GM18868 (cell line): ENCODE results near the gene IFI27.
"Not testable (repeated sequence)": the region's sequence is repeated elsewhere in the genome, so short reads cannot be mapped to it uniquely, and the experiment has no call there.

Experiments
- ATAC-seq: cut with Tn5 transposase; IDR thresholded peaks from one replicate; pipeline ENCODE4 v1.9.1; 2021; ENCODE audit warnings: mild to moderate bottlenecking, moderate library complexity; ENCODE audit not compliant: unreplicated experiment

Gene IFI27

DNA sequence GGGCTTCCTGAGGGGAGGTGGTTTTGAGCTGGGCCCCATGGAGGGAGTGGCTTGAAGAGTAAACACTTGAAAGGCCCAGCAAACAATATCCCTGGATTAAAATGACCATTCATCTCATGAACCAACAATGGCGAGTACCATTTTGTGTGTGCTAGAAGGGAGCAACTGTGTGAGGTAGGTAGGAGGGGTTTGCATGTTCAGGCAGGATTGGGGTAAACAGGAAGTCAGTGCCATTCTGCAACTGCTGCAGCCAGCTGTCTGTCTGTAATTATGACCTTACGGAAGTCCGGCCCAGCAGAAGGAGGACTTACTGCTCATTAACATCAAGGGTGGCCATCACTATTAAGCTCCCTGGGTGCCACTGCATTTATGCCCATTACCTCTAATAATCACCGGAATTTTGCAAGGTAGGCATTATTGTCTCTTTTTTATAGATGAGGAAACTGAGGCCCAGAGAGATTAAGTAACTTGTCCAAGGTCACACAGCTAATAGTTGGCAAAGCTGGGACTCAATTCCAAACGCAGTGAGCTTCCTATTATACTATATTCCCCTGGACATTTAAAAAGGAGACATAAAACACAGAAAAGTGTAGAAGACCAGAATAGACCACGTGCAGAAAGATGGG is 35.5 kb downstream of the IFI27 start:
- ATAC-seq: no peak

DNA sequence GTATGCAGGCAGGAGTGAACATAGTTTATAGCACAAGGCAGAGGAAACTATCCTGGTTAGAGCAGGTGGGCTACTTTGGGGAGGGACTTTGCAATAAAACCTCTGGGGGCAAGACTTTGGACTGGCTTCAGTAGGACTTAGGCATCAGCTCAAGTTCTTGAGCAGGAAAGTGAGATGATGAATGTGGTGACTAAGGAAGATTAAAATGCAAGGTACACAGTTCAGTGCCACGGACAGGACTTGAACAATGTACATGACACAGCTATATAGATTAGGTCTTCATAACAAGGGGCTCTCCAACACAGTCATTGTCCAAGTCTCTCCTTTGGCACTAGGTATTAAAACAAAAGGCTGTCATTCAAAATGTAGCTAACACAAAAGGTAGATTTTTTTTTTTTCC is 42.1 kb downstream of the IFI27 start:
- no peak for ATAC-seq

DNA sequence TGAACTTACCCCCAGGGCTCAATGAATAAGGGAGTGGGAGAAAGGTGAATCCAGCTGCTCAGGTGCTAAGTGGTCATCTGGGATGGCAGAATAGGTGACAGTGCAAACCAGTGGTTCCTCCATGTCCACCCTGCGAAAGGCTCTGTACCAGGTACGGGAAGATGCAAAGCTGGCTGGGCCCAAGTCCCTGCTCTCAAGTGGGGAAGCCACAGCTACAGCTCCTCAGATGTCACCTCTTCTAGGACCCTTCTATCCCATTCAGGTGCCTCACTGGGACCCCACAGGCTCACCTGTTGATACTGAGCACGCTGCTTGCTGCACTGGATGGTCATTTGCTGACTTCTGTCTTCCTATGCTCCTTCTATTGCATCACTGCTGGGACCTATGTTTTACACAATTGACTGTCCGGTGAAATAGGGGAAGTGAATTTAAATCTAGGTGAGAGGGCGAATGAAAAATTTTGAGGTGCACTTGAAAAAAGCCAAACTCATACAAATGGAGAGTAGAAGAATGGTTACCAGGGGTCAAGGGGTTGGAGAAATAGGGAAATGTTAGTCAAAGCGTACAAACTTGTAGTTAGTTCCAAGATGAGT is 43.3 kb downstream of the IFI27 start:
- no peak for ATAC-seq

DNA sequence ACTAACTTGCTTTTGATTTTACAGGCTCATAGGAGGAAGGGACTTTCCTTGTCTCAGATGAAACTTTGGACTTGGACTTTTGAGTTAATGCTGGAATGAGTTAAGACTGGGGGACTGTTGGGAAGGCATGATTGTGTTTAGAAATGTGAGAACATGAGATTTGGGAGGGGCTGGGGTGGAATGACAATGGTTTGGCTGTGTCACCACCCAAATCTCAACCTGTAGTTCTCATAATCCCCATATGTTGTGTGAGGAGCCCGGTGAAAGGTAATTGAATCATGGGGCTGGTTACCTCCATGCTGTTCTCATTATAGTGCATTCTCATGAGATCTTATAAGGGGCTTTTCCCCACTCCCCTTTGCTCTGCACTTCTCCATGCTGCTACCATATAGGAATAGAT is 45.6 kb downstream of the IFI27 start:
- not testable (repeated sequence) for ATAC-seq

DNA sequence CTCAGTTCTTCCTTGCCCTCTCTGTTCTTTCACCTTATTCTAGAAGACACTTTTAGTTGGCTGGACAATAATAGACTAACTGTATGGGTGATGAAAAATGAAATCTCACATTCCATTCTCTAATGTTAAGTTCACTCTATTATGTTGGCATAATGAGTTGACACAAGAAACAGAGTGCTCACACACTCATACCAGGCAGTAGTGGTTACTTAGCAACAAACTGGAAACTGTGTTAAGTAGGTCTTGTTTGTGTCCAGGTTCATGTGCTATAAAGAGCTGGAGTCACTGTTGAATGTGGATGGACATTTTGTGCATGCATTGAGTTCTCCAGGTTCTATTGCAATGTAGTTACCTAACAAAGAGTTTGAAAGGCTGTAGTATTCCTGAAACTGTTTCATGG is 46.7 kb downstream of the IFI27 start:
- no peak for ATAC-seq

DNA sequence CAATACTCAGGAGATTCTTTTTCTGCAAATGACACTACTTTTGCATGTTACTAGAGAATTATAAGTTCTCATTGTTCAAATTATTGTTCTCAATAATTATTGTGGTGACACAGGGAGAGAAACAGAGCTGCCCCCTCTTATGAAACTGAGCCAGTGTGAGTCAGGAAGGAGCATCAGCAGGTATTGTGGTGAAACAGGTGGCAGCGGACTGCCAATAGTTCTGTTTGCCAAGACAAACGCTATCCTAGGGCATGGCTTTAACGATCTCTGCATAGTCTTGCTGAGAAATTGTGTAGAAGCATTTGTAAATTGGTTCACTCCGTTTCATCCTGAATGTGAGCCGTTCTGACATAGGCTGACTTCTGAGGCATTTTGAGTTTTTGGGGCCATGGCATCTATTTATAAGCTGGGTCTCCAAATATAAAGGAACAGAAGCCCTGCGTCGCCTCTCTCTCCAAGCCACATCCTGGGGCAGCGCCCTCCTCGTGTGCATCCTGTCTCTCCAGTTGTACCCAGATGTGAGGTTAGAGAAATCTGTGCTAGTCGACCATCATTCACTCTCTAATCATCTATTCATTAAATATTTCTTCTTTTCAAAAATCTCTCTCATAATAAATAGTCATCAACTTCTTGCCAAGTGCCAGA is 47.8 kb downstream of the IFI27 start:
- no peak for ATAC-seq

DNA sequence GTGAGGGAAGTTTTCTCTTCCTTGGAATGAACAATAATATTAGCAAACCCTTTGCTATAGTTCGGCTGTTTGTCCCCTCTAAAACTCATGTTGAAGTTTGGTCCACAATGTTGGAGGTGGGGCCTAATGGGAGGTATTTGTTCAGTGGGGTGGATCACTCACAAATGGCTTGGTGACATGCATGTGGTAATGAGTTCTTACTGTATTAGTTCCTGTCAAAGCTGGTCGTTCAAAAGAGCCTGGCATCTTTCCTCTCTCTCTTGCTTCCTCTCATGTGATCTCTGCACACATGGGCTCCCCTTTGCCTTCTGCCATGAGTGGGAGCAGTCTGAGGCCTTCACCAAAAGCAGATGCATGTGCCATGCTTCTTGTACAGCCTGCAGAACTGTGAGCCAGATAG is 50.5 kb downstream of the IFI27 start:
- no peak for ATAC-seq

DNA sequence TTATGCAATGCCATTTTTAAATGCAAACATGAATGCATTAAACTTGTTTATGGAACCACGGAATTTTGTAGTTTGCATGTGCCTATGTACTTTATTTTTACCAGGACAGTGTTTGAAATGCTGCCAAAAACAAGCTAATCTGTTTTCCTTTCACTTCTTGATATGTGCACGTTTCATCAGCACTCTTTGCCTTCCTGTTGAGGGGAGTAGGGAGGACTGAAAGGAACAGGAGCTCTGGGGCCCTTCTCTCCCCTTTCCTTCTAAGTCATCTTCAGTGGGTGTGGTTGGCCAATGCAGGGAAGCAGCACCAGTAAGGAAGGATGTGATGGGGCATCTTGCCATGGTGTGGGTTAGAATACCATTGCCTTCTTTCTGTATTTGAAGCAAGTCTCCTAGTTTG is 51.4 kb downstream of the IFI27 start:
- ATAC-seq: no peak

DNA sequence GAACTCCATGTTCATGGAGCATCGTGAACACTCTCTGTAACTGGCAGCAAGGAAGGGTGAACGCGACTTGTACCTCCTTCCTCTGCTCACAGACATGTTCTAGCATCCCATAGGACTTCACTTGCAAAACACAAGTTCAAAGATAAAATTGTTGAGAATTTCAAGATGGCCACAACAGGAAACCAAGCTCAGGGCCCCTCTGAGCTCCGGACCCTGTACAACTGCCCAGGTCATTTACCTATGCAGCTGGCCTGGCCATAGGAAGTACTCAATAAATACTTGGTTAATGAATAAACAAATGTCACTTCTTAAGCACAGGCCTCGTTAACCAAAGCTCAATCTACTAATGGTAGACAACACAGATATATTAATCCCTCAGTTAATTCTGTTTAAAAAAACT is 51.9 kb downstream of the IFI27 start:
- no peak for ATAC-seq

DNA sequence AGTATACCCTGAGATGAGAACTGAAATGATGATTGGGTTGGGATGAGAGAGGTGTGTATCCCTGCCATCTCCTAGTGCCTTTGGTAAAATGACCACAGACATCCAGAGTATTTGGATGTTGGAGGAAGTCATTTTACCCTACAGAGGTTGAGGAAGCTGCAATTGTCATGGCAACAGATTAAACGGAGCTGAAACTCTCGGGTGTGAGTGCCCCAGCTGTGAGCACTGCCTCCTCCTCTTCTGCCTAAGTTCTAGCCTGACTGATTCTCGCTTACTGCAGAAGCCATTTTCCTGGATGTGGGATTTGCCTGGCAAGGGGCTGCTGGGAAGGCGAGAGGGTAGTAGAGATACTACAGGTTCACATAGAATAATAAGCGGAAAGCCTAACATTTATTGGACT is 53.3 kb downstream of the IFI27 start:
- ATAC-seq: no peak

DNA sequence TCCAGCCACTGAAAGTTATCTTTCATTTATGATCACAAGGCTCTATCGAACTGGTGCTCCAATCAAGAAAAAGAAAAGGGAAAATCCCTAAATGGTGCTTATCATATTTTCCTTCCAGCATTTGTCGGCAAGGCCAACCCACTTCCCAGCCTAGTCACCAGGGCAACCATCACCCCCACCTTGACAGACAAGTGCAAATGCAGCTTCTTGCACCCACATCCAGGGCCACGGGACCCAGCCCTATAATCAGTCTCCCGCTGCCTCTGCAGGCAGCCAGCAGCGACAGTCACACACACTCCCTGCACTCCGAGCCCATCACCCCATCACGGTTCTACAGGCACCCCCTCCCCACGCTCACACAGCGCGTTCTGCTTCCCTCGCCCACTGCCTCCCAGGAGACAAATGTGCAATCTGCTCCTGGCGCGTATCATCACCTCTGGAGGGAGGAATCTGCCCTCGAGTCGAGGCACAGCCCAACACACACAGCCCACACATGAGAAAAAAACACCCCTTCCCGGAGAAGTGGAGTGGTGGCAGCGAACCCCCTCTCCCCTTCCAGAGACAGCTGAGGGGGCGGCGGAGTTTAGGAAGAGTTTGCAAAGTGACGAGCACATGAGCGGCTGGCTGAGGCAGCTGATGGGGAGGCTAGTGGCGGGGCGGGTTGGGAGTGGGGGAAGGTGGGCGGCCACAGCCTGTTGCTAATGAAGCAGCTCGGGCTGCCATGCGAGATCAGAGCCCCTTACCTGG is 54.3 kb downstream of the IFI27 start:
- no peak for ATAC-seq

DNA sequence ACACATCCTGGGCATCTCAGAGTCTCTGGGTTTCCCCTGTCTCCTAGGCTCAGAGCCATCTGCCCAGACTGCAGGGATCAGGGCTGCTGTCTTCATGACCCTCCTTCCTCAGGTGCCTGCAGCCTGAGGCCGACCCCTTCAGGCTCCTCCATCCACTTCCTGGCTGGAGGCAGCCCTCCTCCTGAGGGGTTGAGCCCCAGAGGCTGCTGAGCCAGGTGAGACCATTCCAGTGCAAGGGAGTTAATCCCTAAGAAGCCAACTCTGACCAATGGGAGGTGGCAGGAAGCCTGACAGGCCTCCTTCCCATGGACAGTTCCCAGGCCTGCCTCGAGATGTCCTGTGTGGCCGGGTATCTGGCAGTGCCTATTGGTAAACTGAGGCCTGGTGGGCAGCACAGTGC is 55.2 kb downstream of the IFI27 start:
- ATAC-seq: no peak
